ENCODE data around the gene TRIM17.

Gene TRIM17

DNA sequence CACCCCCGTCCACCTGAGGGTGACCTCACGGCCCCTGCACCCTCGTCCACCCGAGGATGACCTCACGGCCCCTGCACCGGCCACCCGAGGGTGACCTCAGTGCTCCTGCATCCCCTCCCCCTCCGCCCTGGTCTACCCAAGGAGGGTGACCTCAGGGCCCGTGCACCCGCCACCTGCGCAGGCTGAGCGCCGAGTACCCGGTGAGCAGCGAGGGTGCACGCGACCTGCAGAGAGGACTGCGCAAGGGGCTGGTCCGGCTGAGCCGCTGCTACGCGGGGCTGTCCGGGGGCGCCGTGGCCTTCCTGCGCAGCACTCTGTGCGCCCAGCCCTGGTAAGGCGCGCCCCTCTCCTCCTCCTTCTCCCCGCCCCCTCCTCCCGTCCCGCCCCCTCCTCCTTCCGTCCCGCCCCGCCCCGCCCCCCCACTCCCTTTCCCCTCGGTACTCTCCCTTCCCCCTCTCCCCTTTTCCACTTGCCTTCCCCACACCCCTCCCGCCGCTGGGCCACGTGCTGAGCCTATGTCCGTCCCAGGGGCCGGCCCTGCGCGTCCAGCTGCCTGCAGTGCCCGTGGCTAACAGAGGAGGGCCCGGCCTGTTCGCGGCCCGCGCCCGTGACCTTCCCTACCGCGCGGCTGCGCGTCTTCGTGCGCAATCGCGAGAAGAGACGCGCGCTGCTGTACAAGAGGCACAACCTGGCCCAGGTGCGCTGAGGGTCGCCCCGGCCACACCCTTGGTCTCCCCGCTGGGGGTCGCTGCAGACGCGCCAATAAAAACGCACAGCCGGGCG is 38.4 kb downstream of the TRIM17 start:
- FAIRE-seq (no peak), DNase-seq (ENCODE audit: insufficient read length, low spot score) (no peak)
- peak; percentile 36 for TF ChIP-seq POLR2A (IDR thresholded peaks at IDR 0.05; ENCODE audit: low read depth, low read length)

DNA sequence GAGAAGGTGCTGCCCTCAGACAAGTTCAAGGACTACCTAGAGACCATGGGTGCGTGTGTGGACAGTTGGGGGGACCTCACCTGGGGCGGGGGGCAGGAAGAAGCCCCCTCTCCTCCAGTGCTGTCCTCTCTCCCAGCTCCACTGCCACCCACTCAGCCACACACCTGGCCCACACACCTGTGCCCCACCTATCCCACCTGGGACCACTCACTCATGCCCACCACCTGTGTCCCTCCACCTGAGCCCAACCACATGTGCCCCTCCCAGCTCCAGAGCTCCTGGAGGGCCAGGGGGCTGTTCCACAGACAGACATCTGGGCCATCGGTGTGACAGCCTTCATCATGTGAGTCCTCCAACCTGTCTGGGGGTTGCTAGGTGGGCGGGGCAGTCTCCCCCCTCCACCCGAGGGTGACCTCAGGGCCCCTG is 39.0 kb downstream of the TRIM17 start:
- DNase-seq (ENCODE audit: insufficient read length, low spot score) (no peak), FAIRE-seq (no peak)
- no peak for TF ChIP-seq POLR2A (IDR thresholded peaks at IDR 0.05; ENCODE audit: low read depth, low read length)

DNA sequence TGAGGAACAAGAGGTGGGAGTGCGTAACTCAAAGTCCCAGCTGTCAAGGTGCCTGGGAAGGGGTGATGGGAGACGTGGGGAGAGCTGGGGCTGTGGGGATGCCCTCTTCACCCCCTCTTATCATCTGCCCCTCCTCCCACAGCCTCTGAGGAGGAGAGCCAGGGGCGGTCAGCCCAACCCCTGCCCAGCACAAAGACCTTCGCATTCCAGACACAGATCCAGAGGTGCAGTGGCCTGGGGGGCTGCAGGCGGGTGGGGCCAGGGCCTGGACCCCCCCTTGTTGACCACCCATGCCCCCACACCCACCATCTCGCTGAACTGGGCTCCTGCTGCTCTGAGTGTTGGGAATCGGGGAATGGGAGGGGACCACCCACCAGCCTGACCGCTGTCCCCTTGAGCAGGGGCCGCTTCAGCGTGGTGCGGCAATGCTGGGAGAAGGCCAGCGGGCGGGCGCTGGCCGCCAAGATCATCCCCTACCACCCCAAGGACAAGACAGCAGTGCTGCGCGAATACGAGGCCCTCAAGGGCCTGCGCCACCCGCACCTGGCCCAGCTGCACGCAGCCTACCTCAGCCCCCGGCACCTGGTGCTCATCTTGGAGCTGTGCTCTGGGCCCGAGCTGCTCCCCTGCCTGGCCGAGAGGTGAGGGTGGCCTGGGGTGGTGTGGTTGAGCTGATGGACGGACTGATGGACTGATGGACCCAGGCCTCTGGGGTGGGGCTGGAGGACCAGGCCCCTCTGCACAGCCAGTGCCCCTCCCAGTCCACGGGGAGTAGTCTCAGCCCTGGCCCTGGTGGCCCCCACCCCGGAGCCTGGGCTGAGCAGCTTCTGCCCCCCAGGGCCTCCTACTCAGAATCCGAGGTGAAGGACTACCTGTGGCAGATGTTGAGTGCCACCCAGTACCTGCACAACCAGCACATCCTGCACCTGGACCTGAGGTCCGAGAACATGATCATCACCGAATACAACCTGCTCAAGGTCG is 39.7 kb downstream of the TRIM17 start:
- DNase-seq (ENCODE audit: insufficient read length, low spot score), result no peak
- FAIRE-seq, result no peak

DNA sequence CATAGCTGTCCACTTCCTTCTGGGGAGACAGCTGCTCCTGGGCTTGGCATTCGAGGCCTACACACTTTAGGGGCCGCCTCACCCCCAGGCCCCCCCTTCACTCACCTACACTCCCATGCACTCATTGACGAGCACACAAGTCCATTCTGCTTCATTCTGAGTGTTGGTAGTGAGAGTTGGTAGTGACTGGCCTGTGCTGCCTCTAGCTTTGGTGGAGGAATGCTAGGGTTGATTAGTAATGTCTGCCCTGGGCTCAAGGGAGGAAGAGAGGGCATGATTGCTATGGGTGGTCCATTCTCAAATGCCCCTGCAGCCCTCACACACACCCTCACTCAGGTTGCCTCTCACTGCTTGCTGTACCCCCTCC is 40.4 kb downstream of the TRIM17 start:
- FAIRE-seq, result no peak
- no peak for DNase-seq (ENCODE audit: insufficient read length, low spot score)
- TF ChIP-seq POLR2A (IDR thresholded peaks at IDR 0.05; ENCODE audit: low read depth, low read length), result no peak

More for the DNA sequence above, 39.7 kb downstream of the TRIM17 start:
- TF ChIP-seq POLR2A (IDR thresholded peaks at IDR 0.05; ENCODE audit: low read depth, low read length), result no peak

DNA sequence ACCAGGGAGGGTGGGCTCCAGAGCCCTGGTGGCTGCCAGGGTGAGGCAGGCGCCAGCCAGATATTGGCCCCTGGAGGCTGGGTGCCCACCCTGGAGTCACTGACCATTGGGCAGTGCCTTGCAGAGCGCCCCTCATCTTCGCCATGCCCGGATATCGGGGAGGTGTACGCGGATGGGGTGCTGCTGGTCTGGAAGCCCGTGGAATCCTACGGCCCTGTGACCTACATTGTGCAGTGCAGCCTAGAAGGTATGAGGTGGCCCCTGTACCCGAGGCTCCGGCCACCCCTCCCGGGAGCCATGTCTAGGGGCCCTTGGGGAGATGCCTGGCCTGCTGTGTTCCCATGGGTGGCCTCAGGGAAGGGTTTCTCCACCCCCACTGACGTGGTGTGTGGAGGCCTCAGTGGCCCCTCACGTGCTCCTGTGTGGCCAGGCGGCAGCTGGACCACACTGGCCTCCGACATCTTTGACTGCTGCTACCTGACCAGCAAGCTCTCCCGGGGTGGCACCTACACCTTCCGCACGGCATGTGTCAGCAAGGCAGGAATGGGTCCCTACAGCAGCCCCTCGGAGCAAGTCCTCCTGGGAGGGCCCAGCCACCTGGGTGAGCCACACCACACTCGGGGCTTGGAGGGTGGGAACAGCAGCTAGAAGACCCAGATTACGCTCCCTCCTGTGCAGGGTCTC is 40.9 kb downstream of the TRIM17 start:
- no peak for FAIRE-seq
- no peak for DNase-seq (ENCODE audit: insufficient read length, low spot score)
- TF ChIP-seq POLR2A (IDR thresholded peaks at IDR 0.05; ENCODE audit: low read depth, low read length), result no peak

DNA sequence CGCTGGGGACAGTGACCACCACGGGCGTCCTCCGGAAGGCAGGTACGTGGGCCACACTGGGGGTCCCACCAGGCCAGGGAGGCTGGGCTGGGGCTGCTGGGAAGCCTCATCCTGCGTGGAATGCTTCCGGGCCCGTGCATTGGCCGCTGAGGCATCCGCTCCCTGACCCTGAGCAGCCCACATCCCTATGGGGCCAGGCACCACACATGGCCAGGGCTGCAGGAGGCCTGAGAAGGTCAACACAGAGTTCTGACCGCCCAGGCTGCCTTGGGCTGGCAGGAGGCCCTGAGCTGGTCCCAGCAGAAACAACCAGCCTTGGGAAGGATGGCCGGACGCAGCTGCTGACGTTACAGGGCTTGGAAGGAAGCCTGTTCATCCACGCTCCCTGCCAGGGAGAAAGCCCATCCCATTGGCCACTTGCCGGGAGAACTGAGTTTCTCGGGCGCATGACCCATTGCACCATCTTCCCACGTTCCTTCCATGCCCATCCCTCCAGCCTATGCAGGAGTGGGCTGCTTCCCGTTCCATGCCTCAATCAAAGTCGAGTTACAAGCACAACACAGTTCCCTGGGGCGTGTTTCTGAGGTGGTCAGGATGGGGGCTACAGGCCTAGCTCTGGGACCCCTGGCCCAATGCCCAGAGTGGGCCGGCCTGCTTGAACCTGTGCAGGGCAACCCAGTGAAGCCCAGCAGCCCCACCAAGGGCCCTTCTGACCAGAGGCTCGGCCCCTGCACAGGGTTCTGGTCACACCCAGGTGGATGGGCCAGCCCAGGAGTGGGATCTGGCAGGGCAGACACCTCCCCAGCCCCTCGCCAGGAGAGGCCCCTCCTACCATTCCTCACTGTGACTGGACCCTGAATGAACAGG is 41.7 kb downstream of the TRIM17 start:
- TF ChIP-seq POLR2A (IDR thresholded peaks at IDR 0.05; ENCODE audit: low read depth, low read length), result no peak
- no peak for DNase-seq (ENCODE audit: insufficient read length, low spot score)
- no peak for FAIRE-seq

DNA sequence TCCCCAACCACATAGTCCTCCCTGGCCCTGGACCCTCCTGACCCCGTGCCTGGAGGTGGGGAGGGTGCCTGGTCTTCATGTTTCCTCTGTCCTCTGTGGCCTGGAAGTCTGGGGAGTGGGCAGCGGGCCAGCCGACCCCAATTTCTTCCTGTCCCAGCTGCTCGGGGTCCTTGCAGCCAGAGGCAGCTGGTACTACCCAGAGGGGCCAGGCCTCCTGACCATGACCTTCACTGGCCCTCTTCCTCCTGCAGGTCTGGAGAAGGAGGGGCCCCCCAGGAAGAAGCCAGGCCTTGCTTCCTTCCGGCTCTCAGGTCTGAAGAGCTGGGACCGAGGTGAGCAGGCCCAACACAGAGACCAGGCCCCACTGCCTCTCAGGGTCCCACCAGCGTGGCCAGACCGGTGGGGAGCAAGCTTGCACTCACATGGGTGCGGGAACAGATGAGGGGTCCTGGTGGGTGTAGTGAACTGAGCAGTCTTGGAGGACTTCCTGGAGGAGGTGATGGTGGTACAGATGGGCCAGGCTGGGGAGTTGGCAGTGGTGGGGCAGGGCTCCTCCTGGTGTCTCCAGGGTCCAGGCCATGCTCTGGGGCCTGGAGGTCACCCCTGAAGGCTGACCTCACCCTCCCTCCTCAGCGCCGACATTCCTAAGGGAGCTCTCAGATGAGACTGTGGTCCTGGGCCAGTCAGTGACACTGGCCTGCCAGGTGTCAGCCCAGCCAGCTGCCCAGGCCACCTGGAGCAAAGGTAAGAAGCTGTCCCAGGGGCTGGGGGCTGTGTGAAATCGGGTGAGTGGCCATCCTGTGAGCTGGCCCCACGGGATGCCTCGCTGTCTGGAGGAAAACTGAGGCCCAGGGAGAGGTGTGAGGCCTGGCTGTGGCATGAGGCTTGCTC is 42.7 kb downstream of the TRIM17 start:
- no peak for DNase-seq (ENCODE audit: insufficient read length, low spot score)
- no peak for FAIRE-seq
- TF ChIP-seq POLR2A (IDR thresholded peaks at IDR 0.05; ENCODE audit: low read depth, low read length), result no peak

DNA sequence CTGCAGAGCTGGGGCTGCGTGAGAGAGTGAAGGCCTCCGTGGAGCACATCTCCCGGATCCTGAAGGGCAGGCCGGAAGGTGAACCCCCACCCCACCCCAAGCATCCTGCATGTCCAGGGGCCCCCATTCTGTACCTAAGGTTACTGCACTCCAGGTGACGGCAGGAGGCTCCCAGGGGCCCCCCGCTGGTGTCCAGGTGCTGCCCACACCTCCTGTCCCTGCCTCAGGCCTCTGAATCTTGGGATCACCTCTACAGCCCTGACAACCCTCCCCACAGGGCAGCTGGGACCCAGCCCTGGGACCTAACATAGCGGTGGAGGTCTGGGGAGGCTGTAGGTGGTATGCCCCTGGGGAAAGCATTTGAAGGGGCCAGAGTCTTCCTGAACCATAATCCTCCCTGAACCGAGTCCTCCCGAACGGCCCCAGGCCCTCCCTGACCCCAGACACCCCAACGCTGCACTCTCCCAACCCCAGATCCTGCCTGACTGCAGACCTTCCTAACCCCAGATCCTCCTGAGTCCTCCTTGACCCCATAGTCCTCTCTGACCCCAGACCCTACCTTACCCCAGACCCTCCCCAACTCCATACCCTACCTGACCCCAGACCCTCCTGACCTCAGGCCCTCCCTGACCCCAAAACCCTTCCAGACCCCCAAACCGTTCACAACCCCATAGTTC is 43.5 kb downstream of the TRIM17 start:
- no peak for TF ChIP-seq POLR2A (IDR thresholded peaks at IDR 0.05; ENCODE audit: low read depth, low read length)
- FAIRE-seq, result no peak
- no peak for DNase-seq (ENCODE audit: insufficient read length, low spot score)

DNA sequence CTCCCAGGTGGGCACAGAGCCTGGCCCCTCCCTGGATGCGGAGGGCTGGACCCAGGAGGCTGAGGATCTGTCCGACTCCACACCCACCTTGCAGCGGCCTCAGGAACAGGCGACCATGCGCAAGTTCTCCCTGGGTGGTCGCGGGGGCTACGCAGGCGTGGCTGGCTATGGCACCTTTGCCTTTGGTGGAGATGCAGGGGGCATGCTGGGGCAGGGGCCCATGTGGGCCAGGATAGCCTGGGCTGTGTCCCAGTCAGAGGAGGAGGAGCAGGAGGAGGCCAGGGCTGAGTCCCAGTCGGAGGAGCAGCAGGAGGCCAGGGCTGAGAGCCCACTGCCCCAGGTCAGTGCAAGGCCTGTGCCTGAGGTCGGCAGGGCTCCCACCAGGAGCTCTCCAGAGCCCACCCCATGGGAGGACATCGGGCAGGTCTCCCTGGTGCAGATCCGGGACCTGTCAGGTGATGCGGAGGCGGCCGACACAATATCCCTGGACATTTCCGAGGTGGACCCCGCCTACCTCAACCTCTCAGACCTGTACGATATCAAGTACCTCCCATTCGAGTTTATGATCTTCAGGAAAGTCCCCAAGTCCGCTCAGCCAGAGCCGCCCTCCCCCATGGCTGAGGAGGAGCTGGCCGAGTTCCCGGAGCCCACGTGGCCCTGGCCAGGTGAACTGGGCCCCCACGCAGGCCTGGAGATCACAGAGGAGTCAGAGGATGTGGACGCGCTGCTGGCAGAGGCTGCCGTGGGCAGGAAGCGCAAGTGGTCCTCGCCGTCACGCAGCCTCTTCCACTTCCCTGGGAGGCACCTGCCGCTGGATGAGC is 44.3 kb downstream of the TRIM17 start:
- DNase-seq (ENCODE audit: insufficient read length, low spot score) (no peak), FAIRE-seq (no peak)
- no peak for TF ChIP-seq POLR2A (IDR thresholded peaks at IDR 0.05; ENCODE audit: low read depth, low read length)

DNA sequence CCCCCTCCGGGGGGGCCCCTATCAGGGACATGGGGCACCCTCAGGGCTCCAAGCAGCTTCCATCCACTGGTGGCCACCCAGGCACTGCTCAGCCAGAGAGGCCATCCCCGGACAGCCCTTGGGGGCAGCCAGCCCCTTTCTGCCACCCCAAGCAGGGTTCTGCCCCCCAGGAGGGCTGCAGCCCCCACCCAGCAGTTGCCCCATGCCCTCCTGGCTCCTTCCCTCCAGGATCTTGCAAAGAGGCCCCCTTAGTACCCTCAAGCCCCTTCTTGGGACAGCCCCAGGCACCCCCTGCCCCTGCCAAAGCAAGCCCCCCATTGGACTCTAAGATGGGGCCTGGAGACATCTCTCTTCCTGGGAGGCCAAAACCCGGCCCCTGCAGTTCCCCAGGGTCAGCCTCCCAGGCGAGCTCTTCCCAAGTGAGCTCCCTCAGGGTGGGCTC is 44.9 kb downstream of the TRIM17 start:
- DNase-seq (ENCODE audit: insufficient read length, low spot score) (no peak), FAIRE-seq (no peak)
- no peak for TF ChIP-seq POLR2A (IDR thresholded peaks at IDR 0.05; ENCODE audit: low read depth, low read length)

All from H54 (cell line).